GM21825 (cell line): Measurements from ENCODE around the gene FILIP1L.

Source experiments
- ATAC-seq: cut with Tn5 transposase; IDR thresholded peaks from one replicate; pipeline ENCODE4 v1.9.1; 2021; ENCODE audit warnings: mild to moderate bottlenecking, moderate library complexity; ENCODE audit not compliant: unreplicated experiment

The FILIP1L gene

DNA sequence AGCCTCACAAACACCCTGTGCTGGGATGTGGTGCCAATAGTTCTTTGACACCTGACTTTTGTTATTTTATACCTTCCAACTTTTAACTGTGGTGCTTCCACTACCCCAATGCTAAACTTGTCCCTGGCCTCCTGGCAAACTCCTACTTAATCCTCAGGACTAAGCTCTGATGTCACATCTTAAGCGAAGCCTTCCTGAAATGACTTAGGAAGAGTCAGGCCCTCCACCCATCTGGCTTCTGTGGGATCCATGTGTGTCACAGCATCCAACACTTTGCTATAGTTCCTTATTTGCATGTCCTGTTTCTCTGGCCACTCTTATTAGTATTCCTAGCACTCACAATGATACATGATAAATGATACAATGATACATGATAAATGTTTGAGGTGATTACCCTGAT is 133.2 kb downstream of the FILIP1L start:
- no peak for ATAC-seq

DNA sequence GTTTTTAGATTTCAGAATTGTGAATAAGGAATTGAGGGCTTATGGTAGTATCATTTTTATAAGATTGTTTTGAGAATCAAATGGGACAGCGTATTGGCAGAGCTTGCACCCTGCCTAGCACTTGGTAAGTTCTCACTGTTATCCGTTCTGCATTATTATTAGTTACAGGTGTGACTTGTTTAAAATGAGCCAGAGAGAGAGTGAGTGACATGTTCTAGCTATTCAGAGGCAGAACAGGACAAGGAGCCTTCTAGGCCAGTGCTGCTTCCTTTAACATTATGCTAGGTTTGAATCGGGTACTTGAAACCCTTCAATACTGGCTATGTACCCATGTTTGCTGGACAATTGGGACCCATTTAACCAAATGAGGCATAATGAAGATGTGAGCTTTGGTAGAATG is 133.7 kb downstream of the FILIP1L start:
- ATAC-seq = no peak

GRCh38 chr3:99978221-99978620 is 136.1 kb downstream of the FILIP1L start:
- ATAC-seq = no peak

- no peak for ATAC-seq
These were observed 137.7 kb downstream of the FILIP1L start for GRCh38 chr3:99976584-99976983.

- no peak for ATAC-seq
These were observed 139.3 kb downstream of the FILIP1L start for GRCh38 chr3:99974989-99975388.

GRCh38 chr3:99972380-99973104 is 141.8 kb downstream of the FILIP1L start:
- ATAC-seq = no peak

DNA sequence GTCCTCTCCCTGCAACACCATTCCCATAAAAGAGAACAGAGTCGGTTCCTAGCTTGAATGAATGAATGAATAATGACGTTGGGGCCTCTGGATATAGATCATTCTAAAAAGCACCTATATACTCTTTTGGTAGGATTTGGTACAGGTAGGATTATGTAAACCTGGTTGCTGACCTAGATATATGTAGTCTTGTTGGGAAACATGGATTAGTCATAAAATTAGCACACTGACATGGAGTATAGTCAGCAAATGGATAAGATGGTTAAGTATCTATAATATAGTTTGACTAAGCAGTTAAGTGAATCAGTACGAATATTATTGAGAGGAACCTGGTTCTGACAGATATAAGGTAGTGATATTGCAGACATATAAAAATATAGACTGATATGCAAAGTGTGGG is 142.5 kb downstream of the FILIP1L start:
- ATAC-seq = no peak

- ATAC-seq = peak; percentile 95
These were observed 144.1 kb downstream of the FILIP1L start for GRCh38 chr3:99970198-99970597.

DNA sequence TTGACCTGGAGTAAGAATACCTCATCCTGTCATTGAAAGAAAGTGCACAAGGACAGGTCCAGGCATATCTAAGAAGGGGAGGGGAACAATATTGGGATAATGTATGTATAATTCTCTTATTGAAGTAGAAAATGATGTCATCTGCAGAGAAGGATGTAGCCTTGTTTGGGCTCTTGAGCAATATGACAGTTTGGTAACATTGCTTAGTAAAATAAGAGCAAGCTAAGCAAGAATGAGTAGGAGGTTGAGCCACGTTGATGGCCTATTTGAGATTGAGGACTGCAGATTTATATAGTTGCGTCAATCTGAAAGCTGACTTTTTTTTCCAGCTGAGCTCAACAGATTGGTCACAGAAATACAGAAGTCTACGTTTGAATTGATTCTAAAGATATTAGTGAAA is 145.2 kb downstream of the FILIP1L start:
- ATAC-seq = no peak

- ATAC-seq = no peak
These were observed 146.5 kb downstream of the FILIP1L start for GRCh38 chr3:99967796-99968195.

GRCh38 chr3:99966662-99967416 is 147.5 kb downstream of the FILIP1L start:
- ATAC-seq = no peak

DNA sequence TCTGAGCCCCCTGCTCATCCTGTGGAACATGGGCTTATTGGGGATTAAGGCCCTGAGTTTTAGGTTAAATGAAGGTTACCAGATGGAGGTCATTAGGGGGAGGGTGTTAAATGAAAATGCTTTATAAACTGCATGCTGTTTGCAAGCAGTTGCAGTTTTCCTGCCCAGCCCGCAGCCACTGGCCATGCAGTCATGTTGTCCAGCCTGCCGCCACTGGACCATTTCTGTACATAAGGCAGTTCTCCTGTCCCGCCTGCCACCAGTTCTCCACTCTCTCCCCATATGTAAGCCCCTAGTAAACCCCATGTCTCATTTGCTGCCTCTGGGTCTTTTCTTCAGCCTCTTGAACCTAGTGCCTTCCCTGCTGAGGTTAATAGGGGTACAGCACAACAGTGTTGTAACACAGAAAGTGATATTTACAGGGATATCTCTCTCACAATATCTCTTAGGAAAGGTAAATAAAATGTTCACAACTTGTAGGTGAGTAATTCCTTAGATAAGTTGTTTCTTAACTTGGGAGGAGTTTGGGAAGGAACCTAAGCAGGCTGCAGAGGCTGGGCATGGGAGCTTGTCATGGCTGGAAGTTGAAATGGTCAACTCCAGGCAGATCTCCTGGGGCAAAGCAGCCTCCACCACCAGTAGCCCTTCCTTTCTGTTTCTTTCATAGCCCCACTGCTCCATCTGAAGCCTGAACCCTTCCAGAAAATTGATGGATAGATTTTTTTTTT is 148.5 kb downstream of the FILIP1L start:
- ATAC-seq = no peak

DNA sequence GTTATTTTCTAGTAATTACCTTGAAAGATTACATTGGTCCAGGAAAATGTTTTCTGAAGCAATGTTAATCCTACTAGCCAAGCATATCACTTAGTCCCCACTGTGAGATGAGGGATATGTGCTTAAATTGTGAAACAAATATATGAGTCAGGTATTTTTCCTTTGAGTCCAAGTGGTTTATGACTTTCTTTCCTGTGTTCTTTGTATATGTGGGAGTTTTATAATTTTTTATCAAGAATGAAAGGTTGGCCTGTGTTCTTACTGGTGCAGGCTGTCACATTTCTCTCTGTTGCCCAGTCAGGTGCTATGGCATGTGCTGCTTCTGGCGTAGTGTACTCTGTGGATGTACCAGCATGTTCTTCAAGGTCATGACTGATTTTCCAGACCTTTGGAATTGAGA is 149.2 kb downstream of the FILIP1L start:
- no peak for ATAC-seq

- ATAC-seq = no peak
These were observed 151.6 kb downstream of the FILIP1L start for GRCh38 chr3:99962703-99963102.

DNA sequence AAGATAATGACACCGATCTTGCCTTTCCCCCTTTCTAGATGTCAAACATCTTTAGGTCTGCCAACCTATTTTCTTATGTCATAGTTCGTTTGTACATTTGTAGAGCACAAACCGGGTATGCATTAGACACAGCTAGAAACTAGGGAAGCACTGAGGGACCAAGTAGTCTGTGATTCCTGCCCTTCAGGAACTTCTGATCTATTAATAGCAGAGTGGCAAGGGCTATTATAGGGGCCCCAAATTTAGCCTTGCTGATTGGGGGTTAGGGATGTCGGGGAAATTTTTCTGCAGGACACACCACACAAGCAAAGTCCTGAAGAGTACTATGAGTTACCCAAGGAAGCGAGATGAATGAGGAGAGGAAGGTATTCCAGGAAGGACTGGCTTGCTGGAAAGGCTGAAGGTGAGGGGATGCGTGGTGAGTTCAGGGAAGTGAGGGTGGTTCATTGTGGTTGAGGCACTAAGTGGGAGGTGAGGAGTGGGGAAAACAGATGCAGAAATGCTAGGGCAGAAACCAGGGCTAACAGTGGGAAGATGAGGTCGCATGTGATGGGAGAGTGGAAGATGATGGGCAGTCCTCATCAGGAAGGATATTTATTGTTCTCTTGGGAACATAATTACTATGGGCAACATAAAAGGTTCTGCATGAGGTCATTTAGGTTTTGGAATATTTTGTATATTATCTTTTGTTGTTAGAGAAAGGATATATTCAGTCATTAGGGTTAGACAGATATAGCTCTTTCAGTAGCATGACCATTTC is 152.4 kb downstream of the FILIP1L start:
- ATAC-seq = no peak

DNA sequence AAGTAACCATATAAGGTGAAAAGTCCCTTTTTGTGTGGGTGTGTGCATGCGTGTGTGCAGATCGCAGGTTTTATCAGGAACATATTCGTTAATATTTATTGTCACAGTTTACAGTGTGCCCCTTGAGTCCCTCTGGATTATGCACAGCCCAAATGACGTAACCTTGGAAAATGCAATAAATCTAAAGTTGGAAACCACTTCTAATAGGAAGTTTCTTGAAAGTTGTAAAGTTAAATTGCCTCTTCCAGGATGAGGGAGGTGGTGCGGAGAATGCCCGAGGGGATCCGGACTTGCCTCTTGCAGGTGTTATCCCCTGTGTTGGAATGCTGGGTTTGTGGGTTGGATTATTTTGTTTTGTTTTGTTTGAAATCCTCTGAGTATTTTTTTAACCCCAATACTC is 153.4 kb downstream of the FILIP1L start:
- no peak for ATAC-seq

DNA sequence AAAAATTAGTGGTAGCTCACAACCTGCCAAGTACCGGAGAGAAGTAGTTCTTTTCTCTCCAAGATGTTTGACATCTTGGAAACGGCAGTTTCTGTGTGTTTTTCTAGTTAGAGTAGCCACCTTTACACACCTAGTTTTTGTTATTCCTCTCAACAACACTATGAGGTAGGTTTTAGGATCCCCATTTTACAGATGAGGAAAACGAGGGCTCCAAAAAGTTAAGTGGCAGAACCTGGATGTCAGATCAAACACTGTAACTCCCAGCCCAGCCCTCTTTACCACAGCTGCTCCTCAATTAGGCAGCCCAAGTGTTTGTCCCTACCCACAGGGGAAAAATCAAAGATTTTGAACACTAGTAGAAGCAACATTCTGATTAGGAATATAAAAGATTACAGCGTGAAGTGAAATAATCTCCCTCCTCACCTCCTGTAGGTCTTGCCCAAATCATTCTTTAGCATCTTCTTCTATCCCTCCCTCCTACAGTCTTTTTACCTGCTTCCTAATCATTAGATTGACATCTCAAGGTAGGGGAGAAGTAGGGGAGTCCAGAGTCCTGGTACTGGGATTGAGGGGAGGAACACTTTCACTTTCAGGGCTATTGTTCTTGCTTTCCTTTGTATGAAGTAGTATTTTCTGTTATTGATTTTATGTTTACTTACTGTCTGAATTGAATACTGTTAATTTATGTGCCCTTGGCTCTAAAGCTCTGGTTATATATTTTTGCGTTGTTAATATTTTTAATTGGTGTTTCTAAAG is 154.0 kb downstream of the FILIP1L start:
- ATAC-seq = no peak

DNA sequence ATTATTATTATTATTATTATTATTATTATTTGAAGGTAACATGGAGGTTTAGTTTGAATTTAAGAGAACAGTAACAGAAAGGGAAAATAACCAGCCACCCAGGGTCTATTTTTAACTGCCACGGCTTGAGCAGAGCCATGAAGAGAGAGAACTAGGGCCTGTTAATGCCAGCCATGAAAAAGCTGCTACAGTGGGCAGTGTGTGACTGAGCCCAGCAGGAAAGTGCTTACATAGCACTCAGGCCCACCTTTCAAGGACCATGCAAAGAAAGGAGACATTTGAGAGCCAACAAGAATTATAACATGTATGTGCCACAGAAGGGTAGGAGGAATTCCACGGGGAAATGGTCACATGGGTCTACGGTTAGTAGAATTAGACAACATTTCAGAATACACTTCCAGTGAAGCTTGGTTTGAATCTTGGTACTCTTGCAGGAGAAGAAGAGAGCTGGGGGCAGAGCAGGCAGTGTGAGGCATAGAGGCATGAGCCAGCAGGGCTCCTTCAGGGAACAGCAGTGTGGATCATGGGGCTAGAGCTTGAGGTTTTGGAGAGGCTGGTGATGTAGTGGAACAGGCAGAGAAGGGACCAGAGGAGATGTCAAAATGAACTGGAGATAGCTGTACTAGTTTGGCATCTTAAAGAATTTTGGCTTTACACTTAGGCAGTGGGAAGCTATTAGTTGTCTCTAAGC is 155.9 kb downstream of the FILIP1L start:
- no peak for ATAC-seq

GRCh38 chr3:99957151-99957796 is 157.0 kb downstream of the FILIP1L start:
- ATAC-seq = no peak
